Measurements from ENCODE around the gene RAB11FIP4. TPM values are rescaled to one million over a fixed set of nuclear protein-coding genes. Genes with fewer than 3 reads are reported as not detected.

The RAB11FIP4 gene
- total RNA-seq, 4 donors from 2014 or later, result 41.0 to 173 (median 53.7) TPM

GRCh38 chr17:31535581-31535981 is 144.1 kb downstream of the RAB11FIP4 start:
- in situ Hi-C loops (cut with MboI; ENCODE audit: low pct_ligation_motif_present in 1 of 4, low pct_unique_long_range_greater_than_20kb in 1 of 4, low sequenced_read_pairs in 3 of 4), result loop anchor here in 1 of 4 donors (10.0 kb wide), 1 partner anchor 309 kb away; no protein-coding TSS in a partner anchor
- peaks cover 0 to 5% (median 0%) of the 10 kb centered on the region in 4 donors for H3K4me1 ChIP-seq
- peak in 1 of 3 donors; percentile 15 for TF ChIP-seq POLR2AphosphoS5 (IDR thresholded peaks at IDR 0.05)
- TF ChIP-seq POLR2A (IDR thresholded peaks at IDR 0.05), result no peak

GRCh38 chr17:31536451-31536850 is 145.0 kb downstream of the RAB11FIP4 start:
- WGBS, 2 donors (ENCODE audit: low coverage in 1 of 2), result 88 to 100% methylated on average over 4 to 5 of the region's 5 CpGs
- Histone ChIP-seq H3K27ac (peak overlapping the region in 2 of 4 donors; percentile 17 to 72), H3K4me3 (no peak overlapping the region), H3K9me3 (no peaks in the 10 kb centered on the region), H3K36me3 (peaks cover 0 to 6% (median 0%) of the 10 kb centered on the region in 4 donors), H3K27me3 (no peaks in the 10 kb centered on the region), H3K4me1 (peaks cover 0 to 5% (median 0%) of the 10 kb centered on the region in 4 donors)
- in situ Hi-C loops (cut with MboI; ENCODE audit: low pct_ligation_motif_present in 1 of 4, low pct_unique_long_range_greater_than_20kb in 1 of 4, low sequenced_read_pairs in 3 of 4), result loop anchor here in 1 of 4 donors (10.0 kb wide), 1 partner anchor 308 kb away; no protein-coding TSS in a partner anchor
- intact Hi-C loops (cut with DNase I; ENCODE audit: low total_unique reads), result no loop called here
- no peak for DNase-seq
- TF ChIP-seq, protein P1, sequence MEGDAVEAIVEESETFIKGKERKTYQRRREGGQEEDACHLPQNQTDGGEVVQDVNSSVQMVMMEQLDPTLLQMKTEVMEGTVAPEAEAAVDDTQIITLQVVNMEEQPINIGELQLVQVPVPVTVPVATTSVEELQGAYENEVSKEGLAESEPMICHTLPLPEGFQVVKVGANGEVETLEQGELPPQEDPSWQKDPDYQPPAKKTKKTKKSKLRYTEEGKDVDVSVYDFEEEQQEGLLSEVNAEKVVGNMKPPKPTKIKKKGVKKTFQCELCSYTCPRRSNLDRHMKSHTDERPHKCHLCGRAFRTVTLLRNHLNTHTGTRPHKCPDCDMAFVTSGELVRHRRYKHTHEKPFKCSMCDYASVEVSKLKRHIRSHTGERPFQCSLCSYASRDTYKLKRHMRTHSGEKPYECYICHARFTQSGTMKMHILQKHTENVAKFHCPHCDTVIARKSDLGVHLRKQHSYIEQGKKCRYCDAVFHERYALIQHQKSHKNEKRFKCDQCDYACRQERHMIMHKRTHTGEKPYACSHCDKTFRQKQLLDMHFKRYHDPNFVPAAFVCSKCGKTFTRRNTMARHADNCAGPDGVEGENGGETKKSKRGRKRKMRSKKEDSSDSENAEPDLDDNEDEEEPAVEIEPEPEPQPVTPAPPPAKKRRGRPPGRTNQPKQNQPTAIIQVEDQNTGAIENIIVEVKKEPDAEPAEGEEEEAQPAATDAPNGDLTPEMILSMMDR (IDR thresholded peaks at IDR 0.05), result no peak
- TF ChIP-seq POLR2AphosphoS5 (IDR thresholded peaks at IDR 0.05) (no peak), EP300 (IDR thresholded peaks at IDR 0.05; ENCODE audit: low read depth) (no peak), POLR2A (IDR thresholded peaks at IDR 0.05) (no peak)

More at GRCh38 chr17:31535581-31535981, 144.1 kb downstream of the RAB11FIP4 start:
- WGBS, 2 donors (ENCODE audit: low coverage in 1 of 2), result 80% methylated on average over 1 of the region's 2 CpGs; no CpG with 5 or more reads in 1 of the 2 donors
- Histone ChIP-seq H3K36me3 (peaks cover 0 to 6% (median 0%) of the 10 kb centered on the region in 4 donors), H3K4me3 (no peak overlapping the region), H3K9me3 (no peaks in the 10 kb centered on the region), H3K27ac (peak overlapping the region in 2 of 4 donors; percentile 25 to 63), H3K27me3 (no peaks in the 10 kb centered on the region)
- DNase-seq, result peak; percentile 60
- intact Hi-C loops (cut with DNase I; ENCODE audit: low total_unique reads), result no loop called here

- no peaks in the 10 kb centered on the region for H3K9me3 ChIP-seq
- no peaks in the 10 kb centered on the region for H3K27me3 ChIP-seq
- H3K4me3 ChIP-seq, result no peak overlapping the region
- intact Hi-C loops (cut with DNase I; ENCODE audit: low total_unique reads), result no loop called here
- H3K27ac ChIP-seq, result peak overlapping the region in 2 of 4 donors; percentile 53 to 72
- no peaks in the 10 kb centered on the region for H3K36me3 ChIP-seq
- in situ Hi-C loops (cut with MboI; ENCODE audit: low pct_ligation_motif_present in 1 of 4, low pct_unique_long_range_greater_than_20kb in 1 of 4, low sequenced_read_pairs in 3 of 4), result loop anchor here in 1 of 4 donors (10.0 kb wide), 1 partner anchor 307 kb away; no protein-coding TSS in a partner anchor
- 60% methylated on average over 6 of the region's 9 CpGs; no CpG with 5 or more reads in 1 of the 2 donors for WGBS, 2 donors (ENCODE audit: low coverage in 1 of 2)
- peak; percentile 62 for DNase-seq
- H3K4me1 ChIP-seq, result peaks cover 0 to 5% (median 0%) of the 10 kb centered on the region in 4 donors
- TF ChIP-seq POLR2AphosphoS5 (IDR thresholded peaks at IDR 0.05) (no peak), POLR2A (IDR thresholded peaks at IDR 0.05) (no peak), EP300 (IDR thresholded peaks at IDR 0.05; ENCODE audit: low read depth) (no peak)
- TF ChIP-seq, protein P1 (IDR thresholded peaks at IDR 0.05), result no peak
Observed at GRCh38 chr17:31537565-31538011, 146.1 kb downstream of the RAB11FIP4 start.

- peak overlapping the region in 2 of 4 donors; percentile 53 to 72 for H3K27ac ChIP-seq
- WGBS, 2 donors (ENCODE audit: low coverage in 1 of 2), result 88% methylated on average over 7 of the region's 7 CpGs; no CpG with 5 or more reads in 1 of the 2 donors
Observed at GRCh38 chr17:31538080-31538762, 146.7 kb downstream of the RAB11FIP4 start.

More at GRCh38 chr17:31538080-31538762, 146.7 kb downstream of the RAB11FIP4 start:
- Histone ChIP-seq H3K4me1 (peaks cover 0 to 5% (median 0%) of the 10 kb centered on the region in 4 donors), H3K27me3 (no peaks in the 10 kb centered on the region), H3K4me3 (no peak overlapping the region), H3K36me3 (no peaks in the 10 kb centered on the region), H3K9me3 (no peaks in the 10 kb centered on the region)
- intact Hi-C loops (cut with DNase I; ENCODE audit: low total_unique reads) (no loop called here), in situ Hi-C loops (cut with MboI; ENCODE audit: low pct_ligation_motif_present in 1 of 4, low pct_unique_long_range_greater_than_20kb in 1 of 4, low sequenced_read_pairs in 3 of 4) (loop anchor here in 1 of 4 donors (10.0 kb wide), 1 partner anchor 307 kb away; no protein-coding TSS in a partner anchor)
- peak; percentile 66 for DNase-seq
- no peak for TF ChIP-seq EP300 (IDR thresholded peaks at IDR 0.05; ENCODE audit: low read depth)
- TF ChIP-seq, protein P1 (IDR thresholded peaks at IDR 0.05), result no peak
- no peak for TF ChIP-seq POLR2AphosphoS5 (IDR thresholded peaks at IDR 0.05)
- TF ChIP-seq POLR2A (IDR thresholded peaks at IDR 0.05), result no peak

Data from transverse colon (tissue), 4 donors.